ENCODE data around the gene CASK.
"Not testable (repeated sequence)": the region's sequence is repeated elsewhere in the genome, so short reads cannot be mapped to it uniquely, and the experiment has no call there.

CASK gene

GRCh38 chrX:41608244-41608643, 315.1 kb downstream of the CASK start:
- DNase-seq = no peak

- DNase-seq = no peak
Observed at GRCh38 chrX:41607264-41607832, 316.0 kb downstream of the CASK start.

- not testable (repeated sequence) for DNase-seq
Observed at GRCh38 chrX:41606057-41606456, 317.3 kb downstream of the CASK start.

- DNase-seq = no peak
Observed at GRCh38 chrX:41604766-41605543, 318.4 kb downstream of the CASK start.

- no peak for DNase-seq
Observed at GRCh38 chrX:41604177-41604576, 319.2 kb downstream of the CASK start.

- no peak for DNase-seq
Observed at GRCh38 chrX:41603596-41603995, 319.8 kb downstream of the CASK start.

- DNase-seq = no peak
Observed at GRCh38 chrX:41602816-41603345, 320.5 kb downstream of the CASK start.

GRCh38 chrX:41600291-41600690, 323.1 kb downstream of the CASK start:
- no peak for DNase-seq

GRCh38 chrX:41599507-41599906, 323.8 kb downstream of the CASK start:
- DNase-seq = no peak

GRCh38 chrX:41596596-41596995, 326.8 kb downstream of the CASK start:
- no peak for DNase-seq

GRCh38 chrX:41594634-41595033, 328.7 kb downstream of the CASK start:
- no peak for DNase-seq

- no peak for DNase-seq
Observed at GRCh38 chrX:41591906-41592305, 331.4 kb downstream of the CASK start.

- no peak for DNase-seq
Observed at GRCh38 chrX:41590641-41591040, 332.7 kb downstream of the CASK start.

GRCh38 chrX:41589634-41590270, 333.6 kb downstream of the CASK start:
- DNase-seq = no peak

- DNase-seq = no peak
Observed at GRCh38 chrX:41588271-41588670, 335.1 kb downstream of the CASK start.

- DNase-seq = no peak
Observed at GRCh38 chrX:41580423-41581064, 342.8 kb downstream of the CASK start.

- no peak for DNase-seq
Observed at GRCh38 chrX:41563876-41564275, 359.5 kb downstream of the CASK start.

- no peak for DNase-seq
Observed at GRCh38 chrX:41561045-41561444, 362.3 kb downstream of the CASK start.

GRCh38 chrX:41559235-41560052, 363.9 kb downstream of the CASK start:
- no peak for DNase-seq

GRCh38 chrX:41558531-41558930, 364.8 kb downstream of the CASK start:
- no peak for DNase-seq

- no peak for DNase-seq
Observed at GRCh38 chrX:41556958-41557357, 366.4 kb downstream of the CASK start.

- no peak for DNase-seq
Observed at GRCh38 chrX:41553688-41554087, 369.7 kb downstream of the CASK start.

GRCh38 chrX:41548411-41548810, 374.9 kb downstream of the CASK start:
- DNase-seq = no peak
